ENCODE measurements around the gene TSPAN11. TPM values are rescaled to one million over a fixed set of nuclear protein-coding genes. Genes with fewer than 3 reads are reported as not detected.

Gene TSPAN11
- total RNA-seq, 1 donor from 2014 or later: 12.4 TPM

GRCh38 chr12:31035967-31036665, 109.6 kb downstream of the TSPAN11 start:
- no peak overlapping the region for H3K4me2 ChIP-seq (ENCODE audit: low read length)
- no peak for FAIRE-seq
- no peak overlapping the region for H3K4me3 Mint-ChIP-seq (ENCODE audit: unreplicated experiment)

DNA sequence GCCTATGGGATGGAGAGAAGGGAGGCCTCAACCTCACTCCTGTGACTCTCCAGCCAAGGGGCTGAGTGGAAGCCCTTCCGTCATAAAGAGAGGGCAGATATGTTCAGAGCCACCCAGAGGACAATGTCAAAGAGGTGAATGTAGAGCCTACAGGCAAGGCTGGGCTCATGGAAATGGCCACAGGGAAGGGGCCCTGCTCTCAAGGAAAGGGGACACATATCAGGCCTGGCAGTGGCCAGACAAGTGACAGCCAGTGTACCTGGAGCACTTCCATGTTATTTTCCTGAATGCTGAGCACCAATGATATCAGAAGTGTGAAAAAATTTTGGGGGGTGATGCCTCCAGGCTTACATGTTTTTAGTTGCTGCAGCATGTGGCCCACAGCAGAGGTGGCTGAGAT, 110.5 kb downstream of the TSPAN11 start:
- H4K20me1 ChIP-seq (ENCODE audit: insufficient read depth, low read length): no peaks in the 10 kb centered on the region
- peaks cover 5% of the 10 kb centered on the region for H3K27me3 ChIP-seq (ENCODE audit: insufficient read depth, low read length)
- no peaks in the 10 kb centered on the region for H3K9me3 ChIP-seq (ENCODE audit: insufficient read depth, low read depth, low read length)
- TF ChIP-seq EZH2 (IDR thresholded peaks at IDR 0.05; ENCODE audit: insufficient read depth, low read length): no peak
- TF ChIP-seq, protein P1, sequence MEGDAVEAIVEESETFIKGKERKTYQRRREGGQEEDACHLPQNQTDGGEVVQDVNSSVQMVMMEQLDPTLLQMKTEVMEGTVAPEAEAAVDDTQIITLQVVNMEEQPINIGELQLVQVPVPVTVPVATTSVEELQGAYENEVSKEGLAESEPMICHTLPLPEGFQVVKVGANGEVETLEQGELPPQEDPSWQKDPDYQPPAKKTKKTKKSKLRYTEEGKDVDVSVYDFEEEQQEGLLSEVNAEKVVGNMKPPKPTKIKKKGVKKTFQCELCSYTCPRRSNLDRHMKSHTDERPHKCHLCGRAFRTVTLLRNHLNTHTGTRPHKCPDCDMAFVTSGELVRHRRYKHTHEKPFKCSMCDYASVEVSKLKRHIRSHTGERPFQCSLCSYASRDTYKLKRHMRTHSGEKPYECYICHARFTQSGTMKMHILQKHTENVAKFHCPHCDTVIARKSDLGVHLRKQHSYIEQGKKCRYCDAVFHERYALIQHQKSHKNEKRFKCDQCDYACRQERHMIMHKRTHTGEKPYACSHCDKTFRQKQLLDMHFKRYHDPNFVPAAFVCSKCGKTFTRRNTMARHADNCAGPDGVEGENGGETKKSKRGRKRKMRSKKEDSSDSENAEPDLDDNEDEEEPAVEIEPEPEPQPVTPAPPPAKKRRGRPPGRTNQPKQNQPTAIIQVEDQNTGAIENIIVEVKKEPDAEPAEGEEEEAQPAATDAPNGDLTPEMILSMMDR (IDR thresholded peaks at IDR 0.05; ENCODE audit: insufficient read depth, low read depth, low read length): no peak
- no peak overlapping the region for H3K27ac Mint-ChIP-seq (ENCODE audit: unreplicated experiment)
- H3K36me3 Mint-ChIP-seq (ENCODE audit: low read depth, unreplicated experiment): no peaks in the 10 kb centered on the region
- no peak overlapping the region for H3K9ac ChIP-seq (ENCODE audit: low read length)
- H2AFZ ChIP-seq (ENCODE audit: low read depth, low read length): no peak overlapping the region
- H3K4me1 ChIP-seq (ENCODE audit: insufficient read depth, low read length): no peaks in the 10 kb centered on the region
- peaks cover 4% of the 10 kb centered on the region for H3K9me3 Mint-ChIP-seq (ENCODE audit: unreplicated experiment)
- H3K27me3 Mint-ChIP-seq (ENCODE audit: low read depth, unreplicated experiment): peaks cover 34% of the 10 kb centered on the region
- H3K4me3 ChIP-seq (ENCODE audit: insufficient read depth, low read depth, low read length): no peak overlapping the region
- no peak overlapping the region for H3K4me2 ChIP-seq (ENCODE audit: low read length)
- no peak overlapping the region for H3K4me3 Mint-ChIP-seq (ENCODE audit: unreplicated experiment)
- H3K4me1 Mint-ChIP-seq (ENCODE audit: low read depth, unreplicated experiment): peaks cover 8% of the 10 kb centered on the region
- DNase-seq (ENCODE audit: low read depth) (no peak), FAIRE-seq (no peak)
- no peaks in the 10 kb centered on the region for H3K36me3 ChIP-seq (ENCODE audit: insufficient read depth, low read length)
- no peak overlapping the region for H3K27ac ChIP-seq (ENCODE audit: low read depth, low read length)
- H3K79me2 ChIP-seq (ENCODE audit: insufficient read depth, low read length): no peaks in the 10 kb centered on the region

More at GRCh38 chr12:31035967-31036665, 109.6 kb downstream of the TSPAN11 start:
- no peaks in the 10 kb centered on the region for H3K36me3 ChIP-seq (ENCODE audit: insufficient read depth, low read length)
- H3K4me3 ChIP-seq (ENCODE audit: insufficient read depth, low read depth, low read length): no peak overlapping the region
- no peaks in the 10 kb centered on the region for H3K9me3 ChIP-seq (ENCODE audit: insufficient read depth, low read depth, low read length)
- TF ChIP-seq, protein P1 (IDR thresholded peaks at IDR 0.05; ENCODE audit: insufficient read depth, low read depth, low read length): no peak
- TF ChIP-seq EZH2 (IDR thresholded peaks at IDR 0.05; ENCODE audit: insufficient read depth, low read length): no peak
- no peak overlapping the region for H3K27ac ChIP-seq (ENCODE audit: low read depth, low read length)
- H3K4me1 ChIP-seq (ENCODE audit: insufficient read depth, low read length): no peaks in the 10 kb centered on the region
- no peak overlapping the region for H3K27ac Mint-ChIP-seq (ENCODE audit: unreplicated experiment)
- peaks cover 10% of the 10 kb centered on the region for H3K4me1 Mint-ChIP-seq (ENCODE audit: low read depth, unreplicated experiment)
- no peaks in the 10 kb centered on the region for H4K20me1 ChIP-seq (ENCODE audit: insufficient read depth, low read length)
- DNase-seq (ENCODE audit: low read depth): peak; percentile 34
- peaks cover 7% of the 10 kb centered on the region for H3K27me3 ChIP-seq (ENCODE audit: insufficient read depth, low read length)
- no peaks in the 10 kb centered on the region for H3K79me2 ChIP-seq (ENCODE audit: insufficient read depth, low read length)
- peaks cover 35% of the 10 kb centered on the region for H3K27me3 Mint-ChIP-seq (ENCODE audit: low read depth, unreplicated experiment)
- H3K9ac ChIP-seq (ENCODE audit: low read length): no peak overlapping the region
- peaks cover 4% of the 10 kb centered on the region for H3K9me3 Mint-ChIP-seq (ENCODE audit: unreplicated experiment)
- H2AFZ ChIP-seq (ENCODE audit: low read depth, low read length): no peak overlapping the region
- no peaks in the 10 kb centered on the region for H3K36me3 Mint-ChIP-seq (ENCODE audit: low read depth, unreplicated experiment)

DNA sequence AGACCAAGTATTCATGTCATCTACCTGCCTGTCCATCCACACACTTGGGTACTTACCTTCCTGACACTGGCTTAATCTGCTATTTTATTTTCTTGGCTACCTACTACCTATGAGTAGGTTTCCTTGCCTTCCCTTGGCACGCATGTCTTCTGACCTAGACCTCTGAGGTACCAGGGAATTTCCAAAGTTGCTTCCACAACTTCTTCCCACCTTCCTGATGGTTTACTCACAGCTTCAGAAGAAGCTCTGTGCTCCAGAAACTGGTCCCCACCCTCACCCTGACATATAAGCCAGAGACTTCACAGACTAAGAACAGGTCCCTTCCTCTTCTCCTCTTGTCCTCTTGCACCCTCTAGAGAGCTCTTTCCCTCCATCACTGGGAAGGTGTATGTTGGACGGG, 111.4 kb downstream of the TSPAN11 start:
- Mint-ChIP-seq H3K9me3 (ENCODE audit: unreplicated experiment) (peaks cover 4% of the 10 kb centered on the region), H3K4me3 (ENCODE audit: unreplicated experiment) (no peak overlapping the region), H3K36me3 (ENCODE audit: low read depth, unreplicated experiment) (no peaks in the 10 kb centered on the region), H3K27me3 (ENCODE audit: low read depth, unreplicated experiment) (peaks cover 29% of the 10 kb centered on the region), H3K27ac (ENCODE audit: unreplicated experiment) (no peak overlapping the region), H3K4me1 (ENCODE audit: low read depth, unreplicated experiment) (peaks cover 8% of the 10 kb centered on the region)
- Histone ChIP-seq H3K36me3 (ENCODE audit: insufficient read depth, low read length) (no peaks in the 10 kb centered on the region), H3K79me2 (ENCODE audit: insufficient read depth, low read length) (no peaks in the 10 kb centered on the region), H3K9ac (ENCODE audit: low read length) (no peak overlapping the region), H4K20me1 (ENCODE audit: insufficient read depth, low read length) (no peaks in the 10 kb centered on the region), H2AFZ (ENCODE audit: low read depth, low read length) (no peak overlapping the region), H3K4me1 (ENCODE audit: insufficient read depth, low read length) (no peaks in the 10 kb centered on the region), H3K27me3 (ENCODE audit: insufficient read depth, low read length) (peaks cover 5% of the 10 kb centered on the region), H3K4me3 (ENCODE audit: insufficient read depth, low read depth, low read length) (no peak overlapping the region), H3K27ac (ENCODE audit: low read depth, low read length) (no peak overlapping the region), H3K4me2 (ENCODE audit: low read length) (no peak overlapping the region), H3K9me3 (ENCODE audit: insufficient read depth, low read depth, low read length) (no peaks in the 10 kb centered on the region)
- TF ChIP-seq, protein P1 (IDR thresholded peaks at IDR 0.05; ENCODE audit: insufficient read depth, low read depth, low read length): no peak
- no peak for TF ChIP-seq EZH2 (IDR thresholded peaks at IDR 0.05; ENCODE audit: insufficient read depth, low read length)
- DNase-seq (ENCODE audit: low read depth) (no peak), FAIRE-seq (no peak)

Data from astrocyte (in vitro differentiated cells and primary cell).